Measurements from ENCODE around the gene TC2N.

GRCh38 chr14:91893007-91893406 lies 25.7 kb upstream of the TC2N start:
- no peak for TF ChIP-seq SIN3A (IDR thresholded peaks at IDR 0.05; ENCODE audit: borderline replicate concordance, insufficient read depth, low read length)
- TF ChIP-seq POLR2AphosphoS5 (IDR thresholded peaks at IDR 0.05; ENCODE audit: low read depth, low read length): no peak
- no peak for TF ChIP-seq REST (IDR thresholded peaks at IDR 0.05; ENCODE audit: insufficient read depth in 1 of 2, low read depth in 2 of 2, low read length in 2 of 2)
- no peak for TF ChIP-seq TAF1 (IDR thresholded peaks at IDR 0.05; ENCODE audit: borderline replicate concordance, insufficient read depth, low read length)

Measured in PFSK-1 (cell line).